ENCODE measurements around the gene PROM2.

Gene PROM2

DNA sequence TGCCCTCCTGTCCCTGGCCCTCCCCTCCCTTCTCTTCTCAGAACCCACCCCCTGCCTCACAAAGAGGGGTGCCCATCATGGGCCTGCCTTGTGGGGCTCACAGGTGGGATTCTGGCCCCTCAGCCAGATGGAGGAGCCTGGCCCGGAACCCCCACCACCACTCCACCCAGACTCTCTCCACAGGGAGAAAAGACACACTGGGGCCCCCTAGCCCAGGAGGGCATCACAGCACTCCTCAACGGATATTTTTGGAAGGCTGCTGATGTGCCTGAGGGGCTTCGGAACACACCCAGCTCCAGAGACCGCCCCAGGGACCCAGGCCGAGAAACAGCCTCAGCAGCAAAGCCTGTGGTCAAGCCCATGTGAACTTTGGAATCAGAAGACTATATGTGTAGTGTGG, 32.8 kb downstream of the PROM2 start:
- no peak for DNase-seq (ENCODE audit: low read depth)

DNA sequence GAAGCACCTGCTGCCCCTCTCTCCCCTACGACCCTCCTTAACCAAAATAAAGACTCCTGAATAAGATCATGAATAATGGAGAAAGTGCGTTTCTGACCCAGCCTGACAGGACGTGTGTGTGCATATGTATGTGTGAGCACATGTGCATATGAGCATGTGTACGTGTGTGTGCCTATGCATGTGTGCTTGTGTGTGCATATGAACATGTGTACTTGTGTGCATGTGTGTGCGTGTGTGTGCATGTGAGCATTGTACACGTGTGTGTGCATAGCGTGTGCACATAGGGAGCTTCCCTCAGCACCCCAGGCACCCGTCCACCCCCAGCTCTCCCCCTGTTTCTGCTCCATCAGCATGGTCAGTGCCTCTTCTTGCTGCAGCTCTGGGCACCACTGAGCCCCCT, 33.6 kb downstream of the PROM2 start:
- DNase-seq (ENCODE audit: low read depth): no peak

DNA sequence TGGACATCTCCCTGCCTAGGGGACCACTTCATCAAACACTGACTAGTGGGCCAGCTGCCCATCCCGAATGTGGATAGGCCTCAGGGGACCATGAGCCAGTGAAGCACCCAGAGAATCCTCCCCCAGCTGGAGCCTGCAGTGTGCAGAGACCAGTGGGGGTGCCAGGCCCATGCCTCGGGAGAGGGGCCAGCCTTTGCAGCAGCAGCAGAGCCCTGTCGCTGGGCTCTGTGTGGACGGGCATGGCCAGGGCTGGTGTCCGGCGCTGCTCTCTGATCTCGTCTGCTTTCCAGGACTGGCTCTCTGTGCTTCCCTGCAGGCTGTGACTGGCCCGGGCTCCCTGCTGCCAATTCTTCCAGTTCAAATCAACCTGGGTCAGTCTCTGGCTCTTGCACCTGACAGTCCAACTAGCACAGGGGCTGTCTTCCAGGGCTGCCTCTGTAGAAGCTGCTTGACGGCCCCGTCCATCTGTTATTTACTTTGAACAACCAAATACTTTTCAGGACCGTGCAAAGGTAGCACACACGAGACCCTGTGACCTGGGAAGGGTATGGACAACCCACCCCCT, 34.3 kb downstream of the PROM2 start:
- no peak for DNase-seq (ENCODE audit: low read depth)

DNA sequence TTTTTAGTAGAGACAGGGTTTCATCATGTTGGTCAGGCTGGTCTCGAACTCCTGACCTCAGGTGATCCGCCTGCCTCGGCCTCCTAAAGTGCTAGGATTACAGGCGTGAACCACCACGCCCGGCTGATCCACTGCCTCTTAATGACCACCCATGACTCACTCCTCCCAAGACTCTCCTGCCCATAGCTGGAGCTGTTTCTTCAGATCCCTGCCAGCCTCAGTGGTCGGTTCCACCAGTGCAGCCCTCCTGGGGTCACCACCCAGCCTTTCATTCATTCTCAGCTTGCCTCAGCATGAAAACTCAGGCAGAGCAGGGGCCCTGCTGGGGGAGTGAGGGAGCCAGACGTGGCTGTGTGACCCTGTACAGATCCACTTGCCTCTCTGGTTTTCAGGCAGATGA, 35.4 kb downstream of the PROM2 start:
- no peak for DNase-seq (ENCODE audit: low read depth)

DNA sequence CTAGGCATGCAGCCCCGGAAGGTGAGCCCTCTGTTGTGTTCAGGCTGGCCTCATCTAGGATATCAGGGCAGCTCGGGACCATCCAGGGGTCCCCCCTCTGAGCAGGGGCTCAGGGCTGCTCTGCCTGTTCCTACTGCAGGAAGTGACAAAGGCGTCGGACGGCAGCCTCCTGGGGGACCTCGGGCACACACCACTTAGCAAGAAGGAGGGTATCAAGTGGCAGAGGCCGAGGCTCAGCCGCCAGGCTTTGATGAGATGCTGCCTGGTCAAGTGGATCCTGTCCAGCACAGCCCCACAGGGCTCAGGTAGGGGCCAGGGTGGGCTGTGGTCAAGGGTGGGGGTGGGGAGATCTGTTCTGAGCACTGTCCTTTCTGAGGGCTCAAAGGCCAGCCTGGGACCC, 36.0 kb downstream of the PROM2 start:
- DNase-seq (ENCODE audit: low read depth): no peak

DNA sequence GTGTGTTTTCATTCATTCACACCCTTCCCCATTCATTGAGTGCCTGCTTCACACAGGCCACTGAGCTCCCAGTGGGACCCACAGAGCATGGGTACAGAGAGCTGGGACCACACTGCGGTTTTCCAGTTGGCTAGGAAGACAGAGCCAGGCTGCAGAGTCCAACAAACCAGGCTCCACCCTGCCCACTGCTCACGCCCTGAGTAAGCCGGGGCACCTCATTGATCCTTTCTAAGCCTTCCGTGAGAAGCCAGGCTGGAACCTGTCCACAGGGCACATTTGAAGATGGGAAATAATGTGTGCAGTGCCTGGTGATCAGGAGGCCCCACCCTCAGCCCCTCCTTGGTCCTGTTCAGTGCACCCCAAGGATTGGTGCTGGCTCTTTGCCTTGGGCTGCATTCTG, 36.4 kb downstream of the PROM2 start:
- no peak for DNase-seq (ENCODE audit: low read depth)

DNA sequence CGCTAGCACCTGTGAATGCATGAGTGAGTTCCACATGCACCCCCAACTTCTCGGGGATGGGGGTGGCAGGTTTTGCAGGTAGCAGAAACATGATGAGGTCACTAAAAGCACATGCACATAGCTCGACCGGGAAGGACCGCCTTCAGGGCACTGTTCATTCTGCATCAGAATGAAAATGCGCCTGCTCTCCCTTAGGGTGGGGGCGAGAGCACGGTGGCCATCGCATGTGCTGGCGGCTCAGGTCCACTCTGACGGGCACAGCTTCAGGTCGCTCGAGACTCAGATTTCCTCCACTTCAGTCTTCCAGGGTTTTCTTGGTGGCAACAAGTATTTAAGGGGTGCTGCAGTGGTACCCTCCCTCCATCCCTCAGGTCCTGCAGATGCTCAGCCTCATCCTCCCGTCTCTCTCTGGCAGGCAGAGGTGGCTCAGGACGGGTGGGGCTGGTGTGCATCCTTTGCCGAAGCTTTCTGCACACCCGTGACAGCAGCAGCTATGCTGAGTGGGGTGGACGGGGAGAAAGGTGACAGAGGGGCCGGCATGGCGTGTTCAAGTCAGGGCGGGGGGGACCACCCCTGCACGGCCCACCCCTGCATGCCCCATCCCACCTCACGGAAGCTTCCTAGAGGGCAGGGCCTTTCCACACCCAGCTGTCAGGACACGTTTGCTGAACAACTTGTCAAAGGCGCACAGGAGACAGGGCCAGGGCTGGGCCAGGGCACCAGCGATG, 37.7 kb downstream of the PROM2 start:
- DNase-seq (ENCODE audit: low read depth): no peak

DNA sequence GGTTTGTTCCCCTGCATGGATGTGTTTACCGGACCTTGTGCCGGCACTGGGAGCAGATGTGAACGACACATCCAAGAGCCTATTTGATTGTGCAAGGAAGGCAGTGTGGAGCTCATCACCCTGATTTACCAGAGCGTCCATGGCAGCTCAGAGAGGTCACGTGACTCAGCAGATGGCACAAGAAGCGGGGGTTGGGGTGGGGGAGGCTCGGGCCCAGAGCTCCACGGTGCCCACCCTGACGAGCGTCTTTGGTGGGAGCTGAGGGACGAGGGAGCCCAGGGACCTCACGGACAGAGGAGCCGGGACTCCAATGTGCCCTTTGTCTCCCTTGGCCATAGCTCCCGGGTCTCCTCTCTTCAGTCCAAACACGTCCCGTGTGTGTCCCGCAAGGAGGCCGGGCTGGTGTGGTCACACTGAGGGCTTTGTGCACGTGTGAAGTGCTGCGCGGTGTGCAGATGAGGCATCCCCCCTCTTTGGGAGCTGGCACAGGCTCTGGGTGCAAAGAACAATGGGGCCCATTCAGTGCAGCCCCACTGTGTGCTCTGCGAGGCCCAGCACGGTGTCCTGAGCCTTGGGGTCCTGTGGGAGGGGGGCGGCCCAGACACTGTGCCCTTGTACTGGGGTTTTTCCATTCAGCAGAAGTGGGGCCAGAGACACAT, 38.4 kb downstream of the PROM2 start:
- DNase-seq (ENCODE audit: low read depth): no peak

DNA sequence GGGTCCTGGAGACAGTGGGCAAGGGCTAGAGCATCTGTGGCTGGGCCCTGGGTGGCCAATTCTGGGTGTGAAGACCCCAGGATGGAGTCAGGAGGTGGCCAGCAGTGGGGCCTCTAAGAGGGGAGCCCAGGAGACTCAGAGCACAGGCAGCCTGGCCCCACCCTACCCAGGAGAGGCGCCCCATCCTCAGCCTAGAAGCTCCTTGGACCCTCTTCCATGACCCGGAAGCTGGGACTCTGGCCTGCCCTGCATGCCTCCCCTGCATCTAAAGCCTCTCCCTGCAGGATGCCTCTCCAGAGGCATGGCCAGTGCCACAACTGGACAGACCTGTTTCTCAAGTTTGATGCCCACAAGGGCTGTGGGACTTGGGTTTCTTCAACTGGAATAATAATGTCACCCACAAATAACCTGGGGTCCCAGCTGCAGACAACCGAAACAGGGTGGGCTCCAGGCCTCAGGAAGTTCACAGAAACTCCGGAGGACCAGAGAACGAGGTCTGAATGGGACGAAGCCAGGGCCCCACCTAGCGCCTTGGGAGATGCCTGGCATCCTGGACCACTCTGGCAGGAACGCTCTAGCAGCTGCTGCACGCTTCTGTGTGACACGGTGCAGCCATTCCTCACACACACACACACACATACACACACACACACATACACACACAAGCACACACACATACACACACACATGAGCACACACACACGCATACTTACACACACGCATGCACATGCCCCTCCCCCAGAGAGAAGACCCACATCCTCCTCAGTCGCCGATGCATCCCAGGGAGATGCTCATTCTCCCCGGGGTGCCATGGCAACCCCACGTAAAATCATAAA, 39.3 kb downstream of the PROM2 start:
- DNase-seq (ENCODE audit: low read depth): no peak

DNA sequence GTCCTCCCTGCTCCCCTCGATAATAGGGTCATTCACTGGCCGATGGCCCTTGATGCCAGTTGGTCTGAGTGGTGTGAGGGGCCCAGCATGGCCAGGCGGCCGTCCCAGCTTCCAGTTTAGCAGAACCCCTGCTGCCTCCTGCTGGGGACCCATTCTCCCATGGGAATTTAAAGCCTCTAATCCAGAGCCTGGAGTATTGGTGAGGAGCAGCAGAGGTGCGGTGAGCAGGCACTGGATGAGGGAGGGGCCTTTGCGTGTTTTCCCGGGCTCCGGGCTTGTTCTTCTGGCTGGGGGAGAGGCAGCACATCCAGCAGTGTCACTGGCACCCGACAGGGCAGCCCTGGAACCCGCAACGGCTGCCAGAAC, 40.3 kb downstream of the PROM2 start:
- no peak for DNase-seq (ENCODE audit: low read depth)

DNA sequence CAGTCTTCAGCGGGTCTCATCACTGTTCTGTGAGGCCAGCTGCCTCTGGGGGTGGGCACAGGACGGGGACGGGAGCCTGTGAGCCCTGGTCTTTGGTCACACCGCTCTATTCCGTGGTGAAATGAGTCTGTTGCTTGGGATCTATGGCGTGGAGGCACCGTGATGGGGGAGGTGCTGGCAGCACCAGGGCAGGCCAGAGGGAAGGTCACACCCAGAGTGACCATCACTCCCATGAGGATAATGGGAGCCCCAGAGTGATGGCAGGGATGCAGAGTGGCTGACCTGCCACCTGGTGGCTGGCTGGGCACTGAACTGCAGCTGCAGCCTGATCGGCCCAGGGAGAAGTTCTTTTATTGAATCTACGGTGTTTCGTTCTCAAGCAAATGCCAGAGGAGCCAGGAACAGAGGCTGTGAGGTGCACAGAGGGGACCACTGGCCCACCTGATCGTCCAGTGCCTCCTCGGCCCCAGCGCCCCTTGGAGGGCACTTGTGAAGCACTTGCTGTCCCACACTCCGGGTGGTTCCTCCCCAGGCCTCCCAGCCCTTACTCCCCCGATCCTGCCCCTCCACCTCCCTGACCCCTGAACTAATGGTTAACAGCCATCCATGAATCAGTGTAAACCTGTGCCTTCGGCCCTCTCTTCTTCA, 40.8 kb downstream of the PROM2 start:
- DNase-seq (ENCODE audit: low read depth): no peak

DNA sequence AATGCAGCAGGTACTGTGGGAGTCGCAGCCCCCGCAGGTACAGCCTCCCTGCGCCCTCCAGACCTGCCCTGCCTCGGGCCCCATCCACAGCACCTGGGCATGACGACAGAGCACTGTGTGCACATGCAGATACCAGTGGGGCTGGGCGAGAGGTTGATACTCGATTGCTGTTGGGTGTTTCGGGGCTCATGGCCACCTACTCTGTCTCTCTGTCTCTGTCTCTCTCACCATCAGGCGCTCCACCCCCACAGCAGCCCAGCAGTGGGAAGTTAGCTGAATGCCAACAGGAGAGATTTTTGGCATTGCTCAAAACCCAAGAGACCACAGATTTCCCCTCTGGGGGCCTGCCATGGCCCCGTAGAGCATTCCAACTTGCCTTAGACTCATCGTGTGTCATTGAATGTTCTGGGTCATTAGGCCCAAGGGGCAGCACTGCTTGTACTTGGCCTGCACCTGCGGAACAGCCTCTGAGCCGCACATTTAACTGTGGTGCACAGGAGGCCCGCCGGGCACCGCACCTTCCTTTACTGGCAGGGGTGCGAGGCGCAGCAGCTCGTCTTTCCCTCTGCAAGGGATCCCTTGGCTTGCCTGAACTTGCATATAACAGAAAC, 41.7 kb downstream of the PROM2 start:
- peak; percentile 46 for DNase-seq (ENCODE audit: low read depth)

DNA sequence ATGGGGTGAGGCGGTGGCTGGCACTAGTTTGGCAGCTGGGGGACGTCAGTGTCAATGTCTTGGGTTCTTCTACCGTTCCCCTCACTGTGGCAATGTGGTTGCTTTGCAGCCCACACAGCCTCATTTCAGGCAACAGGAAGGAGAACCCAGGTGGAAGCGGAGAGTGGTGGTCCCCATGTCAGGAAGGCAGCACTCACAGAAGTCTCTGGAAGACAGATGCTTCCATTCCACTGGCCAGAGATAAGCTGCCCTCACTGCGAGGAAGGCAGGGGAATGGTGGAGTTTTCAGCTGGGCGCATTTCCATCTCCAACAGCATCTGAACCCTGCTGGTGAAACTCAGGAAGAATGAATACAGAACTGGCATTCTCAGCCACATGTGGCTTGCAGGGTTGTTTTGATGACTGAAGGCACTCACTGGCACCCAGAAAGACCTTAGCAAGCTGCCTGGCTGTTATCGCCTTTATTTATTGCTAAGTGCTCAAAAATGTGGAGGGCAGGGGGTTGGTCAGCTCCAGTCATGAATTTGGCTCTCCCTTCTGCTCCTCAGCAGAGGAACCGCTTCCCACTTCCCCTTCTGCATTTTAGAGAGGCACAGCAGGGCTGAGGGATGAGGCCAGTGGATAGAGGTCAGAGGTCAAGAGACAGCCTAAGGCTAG, 42.3 kb downstream of the PROM2 start:
- peak; percentile 47 for DNase-seq (ENCODE audit: low read depth)

DNA sequence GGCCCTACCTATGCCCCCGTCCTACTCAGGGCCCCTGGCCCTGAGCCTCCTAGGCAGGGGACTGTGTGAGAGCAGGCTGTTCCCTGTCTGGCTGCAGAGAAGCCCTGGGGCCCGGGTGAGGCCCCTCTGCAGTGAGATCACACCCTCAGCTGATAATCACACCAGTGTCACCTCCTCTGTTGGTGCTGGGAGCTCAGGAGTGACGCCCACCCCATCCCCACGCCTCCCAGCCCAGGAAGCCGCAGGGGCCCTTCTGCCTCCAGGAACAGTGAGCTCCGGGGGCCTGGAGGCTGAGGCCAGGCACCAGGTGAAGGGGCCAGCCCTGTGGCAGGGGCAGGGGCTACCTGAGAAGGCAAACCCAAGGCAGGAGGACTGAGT, 42.9 kb downstream of the PROM2 start:
- DNase-seq (ENCODE audit: low read depth): no peak

DNA sequence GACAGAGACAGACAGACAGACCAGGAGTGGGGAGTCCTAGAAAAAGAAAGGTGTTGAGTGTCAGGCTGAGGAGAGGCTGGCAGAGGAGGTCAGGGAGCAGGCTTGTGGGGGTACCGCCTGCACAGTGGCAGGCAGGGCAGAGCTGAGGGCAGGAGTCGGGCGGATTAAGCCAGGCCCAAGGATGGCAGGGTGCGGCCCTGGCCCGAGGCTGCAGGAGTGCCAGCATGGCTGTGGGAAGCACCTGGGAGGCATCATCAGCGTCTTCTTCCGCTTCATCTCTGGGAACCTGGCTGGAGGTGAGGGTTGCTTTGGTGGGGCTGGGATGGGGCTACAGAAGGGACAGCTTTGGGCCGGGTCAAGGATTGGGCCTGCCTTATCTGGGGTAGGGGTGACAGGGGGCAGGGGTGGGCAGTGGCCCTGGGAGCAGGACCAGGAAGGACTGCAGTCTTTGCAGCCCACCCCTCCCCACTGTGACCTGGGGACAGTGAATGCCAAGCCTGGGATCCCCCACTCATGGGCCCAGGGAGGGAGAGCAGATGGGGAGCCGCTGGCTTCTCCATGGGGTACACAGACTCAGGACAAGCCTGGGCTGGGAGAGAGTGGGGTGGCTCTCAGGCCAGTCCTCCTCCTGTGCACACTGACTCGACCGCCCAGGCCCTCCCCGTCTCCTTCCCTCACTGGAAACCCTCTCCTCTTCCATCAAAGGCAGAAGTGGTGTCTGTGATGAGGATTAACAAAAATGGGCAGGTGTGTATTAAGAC, 43.6 kb downstream of the PROM2 start:
- no peak for DNase-seq (ENCODE audit: low read depth)

DNA sequence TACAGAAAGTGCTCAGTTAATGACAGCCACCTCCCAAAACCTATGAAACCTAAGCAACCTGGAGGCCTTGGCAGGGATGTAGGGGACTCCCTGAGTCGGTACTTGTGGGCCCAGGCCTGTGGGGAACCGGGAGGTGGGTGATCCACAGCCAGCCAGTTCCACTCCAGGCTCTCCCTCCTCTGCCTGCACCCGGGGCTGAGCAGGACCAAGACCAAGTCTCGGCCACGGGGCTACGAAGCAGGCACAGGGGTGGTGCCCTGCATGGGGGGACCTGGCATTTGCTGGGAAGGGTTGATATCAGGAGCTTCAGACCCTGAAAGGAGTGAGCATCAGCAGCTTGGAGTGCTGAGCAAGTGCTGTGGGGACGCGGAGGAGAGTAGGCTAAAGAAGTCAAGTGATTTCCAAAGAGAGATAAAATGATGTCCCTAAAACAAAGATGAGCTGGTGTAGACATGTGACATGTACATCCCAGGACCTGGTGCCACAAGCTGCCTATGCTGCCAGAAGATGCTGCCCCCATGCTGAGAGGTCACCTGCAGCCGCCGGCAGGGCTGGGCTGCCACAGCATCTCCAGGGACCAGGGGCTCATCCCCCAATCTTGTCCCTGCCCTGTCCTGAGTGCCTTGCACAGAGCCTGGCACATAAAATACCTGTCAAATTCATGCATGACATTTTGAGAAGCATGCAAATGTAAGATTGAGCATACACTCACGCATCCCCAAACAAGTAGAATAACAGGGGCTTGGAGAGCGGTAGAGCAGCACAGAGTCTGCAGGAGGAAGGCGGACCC, 44.4 kb downstream of the PROM2 start:
- no peak for DNase-seq (ENCODE audit: low read depth)

DNA sequence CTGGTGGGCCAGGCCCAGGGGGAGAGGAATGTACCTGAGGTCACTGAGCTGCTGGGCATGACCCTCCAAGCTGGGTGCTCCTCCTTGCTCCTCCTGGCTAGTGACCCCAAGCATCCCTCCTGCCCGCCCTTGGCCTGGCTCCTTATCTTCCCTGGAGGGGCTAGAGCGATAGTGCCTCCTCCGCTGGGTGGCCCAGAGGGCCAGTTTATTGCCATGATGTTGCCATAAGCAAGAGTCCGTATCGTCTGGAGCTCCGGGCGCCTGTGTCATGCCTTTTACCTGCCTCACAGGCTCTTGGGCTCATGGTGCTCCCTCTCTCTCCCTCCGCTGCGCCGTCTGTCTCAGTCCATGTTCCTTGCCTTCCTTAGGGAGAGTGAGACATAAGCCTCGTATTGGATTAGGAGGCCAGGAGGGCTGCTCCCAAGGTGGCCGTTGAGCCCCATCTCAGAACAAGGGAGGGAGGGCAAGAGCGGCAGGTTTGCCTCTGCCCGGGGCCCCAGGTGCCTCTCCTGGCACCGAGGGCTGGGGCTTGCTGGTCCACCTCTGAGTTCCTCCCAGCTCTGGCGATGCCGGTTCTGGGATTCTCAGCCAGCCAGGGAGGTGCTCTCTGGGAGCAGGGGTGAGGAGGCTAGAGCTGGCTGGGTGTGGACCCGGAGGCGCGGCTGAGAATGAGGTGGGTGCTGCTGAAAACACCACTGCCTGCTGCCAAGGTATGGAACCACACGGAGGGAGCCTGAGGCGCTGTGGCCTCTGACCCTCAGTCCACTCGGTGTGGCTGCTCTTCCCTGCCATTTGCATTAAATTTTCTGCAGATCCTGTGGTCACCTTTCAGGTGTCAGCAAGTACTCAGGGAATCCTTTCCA, 45.5 kb downstream of the PROM2 start:
- DNase-seq (ENCODE audit: low read depth): no peak

DNA sequence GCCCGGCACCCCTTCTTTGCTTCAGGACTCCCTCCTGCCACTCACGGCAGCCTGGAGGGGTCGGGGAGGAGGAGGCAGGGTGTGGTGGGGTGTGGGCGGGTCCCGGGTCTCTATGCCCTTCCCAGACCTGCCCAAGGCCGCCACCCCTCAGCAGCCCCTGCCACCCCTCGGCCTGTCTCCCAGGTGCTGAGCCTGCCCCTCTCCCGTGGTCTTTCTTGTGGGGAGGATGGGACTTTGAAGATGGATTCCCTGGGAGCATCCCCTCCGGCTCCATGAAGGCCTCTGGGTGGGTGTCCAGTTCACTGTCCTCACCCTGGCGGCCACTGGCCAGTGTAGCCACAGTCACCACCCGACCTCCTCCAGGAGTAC, 46.1 kb downstream of the PROM2 start:
- no peak for DNase-seq (ENCODE audit: low read depth)
